SKM-1 treated with dmso at 0.1 percent for 144 hours (cell line): Measurements from ENCODE around the gene ZC3HAV1.
"Not testable (repeated sequence)": the region's sequence is repeated elsewhere in the genome, so short reads cannot be mapped to it uniquely, and the experiment has no call there.

ENCODE experiments used
- DNase-seq: peaks from one replicate; lab custom pipeline; 2025; ENCODE audit not compliant: unreplicated experiment; lab: John Stamatoyannopoulos, UW

The ZC3HAV1 gene

DNA sequence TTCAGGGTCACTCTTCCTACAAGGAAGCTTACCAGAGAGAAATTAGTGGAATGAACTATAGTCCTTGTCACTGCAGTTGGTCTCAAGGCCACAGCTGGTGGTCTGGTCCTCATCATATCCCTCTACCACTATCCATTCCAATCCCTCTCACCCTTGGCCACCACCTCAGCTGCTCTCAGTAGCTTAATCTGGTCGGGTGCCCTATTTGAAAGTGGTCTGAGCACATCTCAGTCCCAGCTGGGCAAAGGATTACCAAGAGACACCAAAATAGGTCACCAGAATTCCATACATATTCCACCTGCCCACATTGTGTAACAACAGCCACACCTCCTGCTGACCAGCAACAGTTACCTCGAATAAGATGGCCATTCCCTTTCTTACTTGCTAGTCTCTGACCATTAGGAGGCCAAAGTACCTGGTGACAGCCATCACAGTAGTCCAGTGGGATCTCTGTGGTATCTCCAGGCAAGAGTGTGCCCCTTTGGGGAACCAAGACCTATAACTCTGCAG lies 3.3 kb upstream of the ZC3HAV1 start:
- no peak for DNase-seq

DNA sequence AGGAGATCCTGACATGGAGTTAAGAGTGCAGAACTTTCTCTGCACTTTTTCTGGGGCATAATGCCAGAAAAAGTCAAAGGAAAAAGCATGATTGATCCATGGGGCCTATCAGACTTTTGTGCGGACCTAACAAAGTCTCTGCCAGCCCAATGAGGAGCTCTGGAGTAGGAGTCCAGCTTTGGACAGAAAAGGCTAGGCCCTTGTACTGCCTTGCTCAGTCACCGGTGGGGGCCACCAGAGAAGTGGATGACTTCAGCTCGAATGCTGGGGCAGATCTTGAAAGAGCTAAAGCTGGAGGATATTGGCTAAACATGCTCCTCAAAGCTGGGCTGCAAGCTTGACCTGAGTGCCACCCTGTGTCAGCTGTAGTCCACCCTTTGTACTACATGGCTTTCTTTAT lies 2.8 kb upstream of the ZC3HAV1 start:
- DNase-seq = no peak

DNA sequence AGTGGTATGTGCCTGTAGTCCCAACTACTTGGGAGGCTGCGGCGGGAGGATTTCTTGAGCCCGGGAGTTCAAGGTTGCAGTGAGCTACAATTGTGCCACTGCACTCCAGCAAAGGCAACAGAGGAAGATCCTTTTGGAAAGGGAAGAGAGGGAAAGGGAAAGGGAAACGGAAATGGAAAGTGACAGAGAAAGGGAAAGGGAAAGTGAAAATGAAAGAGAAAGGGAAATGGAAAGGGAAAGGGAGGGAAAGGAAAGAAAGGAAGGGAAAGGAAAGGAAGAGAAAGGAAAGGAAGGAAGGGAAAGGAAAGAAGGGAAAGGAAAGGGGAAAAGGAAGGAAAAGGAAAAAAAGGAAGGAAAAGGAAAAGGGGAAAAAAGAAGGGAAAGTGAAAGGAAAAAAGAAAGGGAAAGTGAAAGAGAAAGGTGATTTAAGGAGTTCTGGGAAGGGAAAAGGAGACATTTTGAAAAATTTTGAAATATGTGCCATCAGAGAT lies 2.3 kb upstream of the ZC3HAV1 start:
- DNase-seq = no peak

DNA sequence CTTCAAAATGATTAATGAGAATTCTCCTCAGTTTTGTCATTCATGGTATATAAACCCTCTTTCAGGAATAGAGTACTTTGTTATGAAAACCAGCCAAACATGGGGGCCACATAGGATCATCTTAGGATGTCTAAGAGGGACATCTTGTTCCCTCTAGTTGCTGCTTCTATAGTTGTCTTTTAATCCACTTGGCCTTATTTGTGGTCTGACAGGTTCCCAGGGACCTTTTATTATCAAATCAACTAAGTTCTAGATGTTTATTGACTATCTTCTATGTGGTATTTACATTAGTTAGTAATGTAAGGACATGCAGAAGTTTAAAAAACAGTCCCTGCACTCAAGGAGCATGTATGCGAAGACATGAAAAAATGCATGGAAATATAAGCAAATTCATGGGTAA lies 1.6 kb upstream of the ZC3HAV1 start:
- no peak for DNase-seq

DNA sequence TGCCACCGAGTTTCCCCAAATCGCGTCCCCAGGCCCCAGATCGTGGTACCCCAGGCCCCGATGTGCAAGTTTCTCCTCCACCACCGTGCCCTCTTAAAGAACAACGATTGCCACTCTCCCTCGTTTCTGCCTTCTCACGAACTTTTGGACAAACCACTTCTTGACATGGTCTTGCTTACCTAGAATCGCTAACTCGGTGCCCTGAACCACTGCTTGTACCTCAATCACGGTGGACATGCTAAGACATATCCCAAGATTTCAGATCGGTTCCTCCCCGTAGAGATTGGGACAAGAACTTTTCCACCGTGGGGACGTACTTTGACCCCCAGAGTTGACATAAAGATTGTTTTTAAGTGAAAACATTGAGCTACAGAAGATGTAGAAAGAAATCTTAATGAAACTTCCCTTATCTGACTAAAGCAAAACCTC lies 477 bp upstream of the ZC3HAV1 start:
- DNase-seq = no peak

DNA sequence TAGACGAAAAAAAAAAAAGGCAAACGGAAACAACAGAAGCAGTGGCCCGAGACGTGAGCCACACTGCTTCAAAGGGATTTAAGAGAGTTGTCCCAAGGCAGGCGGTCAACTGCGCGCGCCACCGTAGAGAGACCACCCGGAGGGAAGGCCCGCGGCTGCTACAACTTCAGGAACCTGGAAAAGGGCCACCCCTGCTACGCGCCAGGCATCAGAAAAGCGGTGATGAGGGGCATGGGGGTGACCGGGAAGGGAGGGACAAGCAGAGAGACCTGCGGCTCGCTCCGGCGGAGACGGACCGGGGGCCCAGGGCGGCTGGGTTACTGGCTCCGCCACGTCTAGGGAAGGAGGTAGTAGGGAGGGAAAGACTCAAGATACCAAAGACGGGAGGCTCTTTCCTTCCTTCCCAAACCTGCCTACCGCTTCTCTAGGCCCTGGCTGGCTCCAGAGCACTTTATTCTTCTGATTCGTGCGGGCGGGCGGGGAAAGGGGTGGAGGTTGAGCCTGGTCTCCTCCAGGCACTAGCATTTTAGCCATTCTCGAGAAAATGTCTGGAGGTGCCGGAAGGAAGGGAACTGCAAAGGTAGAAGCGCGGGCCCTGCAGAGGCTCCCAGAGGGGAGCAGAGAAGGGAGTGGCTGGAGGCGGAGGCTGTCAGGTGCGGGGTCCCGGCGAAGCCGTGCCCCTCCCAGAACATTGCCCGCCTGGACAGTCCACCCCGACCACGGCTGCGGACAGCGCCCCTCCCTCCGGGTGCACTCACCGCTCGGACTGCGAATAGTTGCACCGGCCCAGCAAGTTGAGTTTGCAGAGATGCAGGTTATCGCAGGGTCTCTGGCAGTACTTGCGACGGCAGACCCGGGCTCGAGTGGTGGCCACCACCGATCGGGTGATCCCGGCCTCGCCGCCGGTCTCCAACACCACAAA lies 993 bp downstream of the ZC3HAV1 start:
- DNase-seq = no peak

DNA sequence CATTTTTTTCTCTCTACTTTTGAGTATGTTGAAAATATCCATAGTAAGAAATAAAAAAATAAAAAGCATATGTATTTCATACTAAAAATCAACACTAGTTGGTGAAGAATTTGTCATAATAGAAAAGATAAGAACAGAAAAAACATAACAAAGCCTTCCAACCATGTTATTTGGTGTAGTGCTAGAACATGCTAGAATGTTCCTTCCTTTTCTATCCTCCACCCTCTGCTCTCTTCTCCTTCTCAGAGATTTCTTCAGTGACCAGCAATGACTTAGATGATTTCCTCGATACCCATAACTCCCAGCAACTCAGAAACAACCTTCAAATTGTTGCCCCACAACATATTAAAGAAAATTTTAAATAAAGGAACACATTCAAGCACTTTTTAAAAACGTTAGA lies 2.6 kb downstream of the ZC3HAV1 start:
- no peak for DNase-seq

DNA sequence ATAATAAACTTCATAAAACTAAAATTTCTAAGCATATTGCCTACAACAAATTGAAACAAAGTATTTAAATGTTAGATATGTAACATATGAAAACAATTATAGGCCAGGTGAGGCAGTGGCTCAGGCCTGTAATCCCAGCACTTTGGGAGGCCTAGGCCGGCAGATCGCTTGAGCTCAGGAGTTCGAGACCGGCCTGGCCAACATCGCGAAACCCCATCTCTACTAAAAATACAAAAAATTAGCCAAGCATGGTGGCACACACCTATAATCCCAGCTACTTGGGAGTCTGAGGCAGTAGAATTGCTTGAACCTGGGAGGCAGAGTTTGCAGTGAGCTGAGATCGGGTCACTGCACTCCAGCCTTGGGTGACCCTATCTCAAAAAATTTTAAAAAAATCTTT lies 3.3 kb downstream of the ZC3HAV1 start:
- not testable (repeated sequence) for DNase-seq

DNA sequence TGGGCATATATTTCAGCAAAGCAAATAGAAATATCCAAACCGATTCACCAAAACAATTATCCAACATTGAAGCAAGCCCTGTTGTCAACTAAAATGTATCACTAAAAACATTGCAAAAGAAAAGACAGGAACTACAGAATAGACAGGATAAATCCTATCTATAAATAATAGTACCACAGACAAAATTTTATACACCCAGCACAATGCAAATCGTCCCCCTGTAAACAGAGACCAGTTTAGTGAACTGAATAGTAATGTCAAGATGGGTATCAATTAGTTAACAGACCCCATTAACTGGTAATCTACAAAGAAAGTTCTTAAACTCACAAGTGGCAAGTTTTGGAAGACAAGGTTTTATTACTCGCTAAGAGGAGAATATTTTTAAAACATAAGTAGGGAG lies 4.0 kb downstream of the ZC3HAV1 start:
- DNase-seq = no peak

DNA sequence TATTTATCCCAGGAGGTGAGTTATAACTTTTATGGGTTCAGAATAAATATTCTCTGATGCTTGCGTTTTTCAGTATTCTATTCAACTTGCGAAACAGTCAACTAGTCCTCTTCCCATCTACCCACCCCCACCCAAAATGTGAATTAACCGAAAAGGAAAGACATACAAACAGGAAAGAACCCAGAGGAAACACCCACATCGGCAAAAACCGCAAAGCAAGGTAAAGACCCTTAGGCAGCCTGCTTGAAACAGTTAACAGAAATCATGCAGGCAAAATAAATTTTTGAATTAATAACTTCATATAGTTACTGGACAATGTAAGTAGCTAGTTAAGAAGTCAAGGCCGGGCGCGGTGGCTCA lies 5.4 kb downstream of the ZC3HAV1 start:
- no peak for DNase-seq

DNA sequence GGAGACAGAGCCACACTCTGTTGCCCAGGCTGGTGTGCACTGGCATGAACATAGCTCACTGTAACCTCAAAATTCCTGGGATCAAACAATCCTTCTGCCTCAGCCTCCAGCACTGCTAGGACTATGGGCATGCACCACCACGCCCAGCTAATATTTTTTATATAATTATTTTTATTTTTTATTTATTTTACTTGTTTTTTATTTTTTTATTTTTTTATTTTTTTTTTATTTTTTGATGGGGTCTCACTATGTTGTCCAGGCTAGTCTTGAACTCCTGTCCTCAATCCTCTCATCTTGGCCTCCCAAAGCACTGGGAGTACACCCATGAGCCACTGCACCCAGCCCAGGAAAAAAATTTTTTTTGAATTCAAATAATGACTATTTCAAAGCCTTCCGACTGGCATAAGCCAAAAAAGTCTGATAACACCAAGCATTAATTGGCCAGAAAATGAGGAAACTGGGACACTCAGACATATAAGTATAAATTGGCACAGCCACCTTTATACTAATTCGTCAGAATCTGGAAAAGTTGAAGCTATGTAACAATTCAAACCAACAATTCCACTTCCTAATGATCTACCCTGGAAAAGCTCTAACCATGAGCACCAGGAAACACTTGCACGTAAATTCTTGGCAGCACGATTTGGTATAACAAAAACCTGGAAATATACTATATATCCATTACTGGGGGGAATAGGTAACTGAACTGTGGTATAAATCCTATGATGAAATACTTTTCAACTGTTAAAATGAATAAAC lies 6.3 kb downstream of the ZC3HAV1 start:
- no peak for DNase-seq

DNA sequence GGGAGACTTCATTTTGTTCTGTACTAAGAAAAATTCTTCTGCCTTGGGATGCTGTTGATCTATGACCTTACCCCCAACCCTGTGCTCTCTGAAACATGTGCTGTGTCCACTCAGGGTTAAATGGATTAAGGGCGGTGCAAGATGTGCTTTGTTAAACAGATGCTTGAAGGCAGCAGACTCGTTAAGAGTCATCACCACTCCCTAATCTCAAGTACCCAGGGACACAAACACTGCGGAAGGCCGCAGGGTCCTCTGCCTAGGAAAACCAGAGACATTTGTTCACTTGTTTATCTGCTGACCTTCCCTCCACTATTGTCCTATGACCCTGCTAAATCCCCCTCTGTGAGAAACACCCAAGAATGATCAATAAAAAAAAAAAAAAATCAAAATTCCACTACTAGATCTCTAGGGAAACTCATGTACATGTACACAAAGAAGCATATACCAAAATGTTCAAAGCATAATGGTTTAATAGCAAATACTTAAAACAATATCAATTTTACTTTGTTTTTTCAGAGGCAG lies 7.8 kb downstream of the ZC3HAV1 start:
- DNase-seq = not testable (repeated sequence)

DNA sequence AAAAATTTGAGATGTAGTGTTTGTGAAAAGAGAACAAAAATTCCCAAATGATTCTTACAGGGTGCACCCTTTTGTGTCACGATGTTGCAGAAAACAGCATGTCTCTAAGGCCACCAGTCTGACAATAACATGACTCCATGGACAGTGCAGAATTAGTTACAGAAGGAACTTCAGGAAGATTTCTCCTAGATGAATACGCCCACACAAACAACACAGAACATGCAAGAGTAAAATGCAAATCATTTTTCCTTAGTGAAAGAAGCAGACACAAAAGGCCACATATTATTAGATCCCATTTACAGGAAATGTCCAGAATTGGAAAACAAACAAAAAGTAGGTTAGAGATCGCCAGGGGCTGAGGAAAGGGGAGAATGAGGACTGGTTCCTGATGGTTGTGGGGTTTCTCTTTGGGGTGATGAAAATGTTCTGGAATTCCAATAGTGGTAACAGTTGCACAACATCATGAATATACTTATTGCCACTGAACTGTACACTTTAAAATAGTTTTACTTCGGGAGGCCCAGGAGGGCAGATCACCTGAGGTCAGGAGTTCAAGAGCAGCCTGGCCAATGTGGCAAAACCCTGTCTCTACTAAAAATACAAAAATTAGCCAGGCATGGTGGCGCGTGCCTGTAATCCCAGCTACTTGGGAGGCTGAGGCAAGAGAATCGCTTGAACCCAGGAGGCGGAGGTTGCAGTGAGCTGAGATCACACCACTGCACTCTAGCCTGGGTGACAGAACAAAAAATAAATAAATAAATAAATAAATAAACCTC lies 10.2 kb downstream of the ZC3HAV1 start:
- DNase-seq = no peak

DNA sequence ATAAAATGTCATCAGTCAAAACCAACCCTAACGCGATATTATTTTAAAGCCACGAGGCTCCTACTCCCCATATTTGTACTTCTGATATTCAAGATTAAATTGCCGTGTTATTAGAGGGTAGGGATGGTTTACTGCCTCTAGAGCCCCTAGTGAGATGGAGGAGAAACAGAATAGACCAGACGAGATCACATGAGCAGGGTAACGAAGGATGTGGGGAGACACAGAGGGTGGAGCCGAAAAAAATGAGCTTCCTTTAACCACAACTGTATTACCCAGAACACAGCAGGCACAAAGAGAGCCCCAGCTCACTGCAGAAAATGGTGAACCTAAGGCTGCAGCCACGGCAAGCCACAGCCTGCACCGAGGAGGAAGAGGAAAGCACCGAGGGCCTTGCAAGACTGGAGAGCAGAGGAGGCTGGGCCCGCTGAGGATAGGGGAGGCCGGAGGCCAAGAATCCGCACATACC lies 14.3 kb downstream of the ZC3HAV1 start:
- peak; percentile 56 for DNase-seq

DNA sequence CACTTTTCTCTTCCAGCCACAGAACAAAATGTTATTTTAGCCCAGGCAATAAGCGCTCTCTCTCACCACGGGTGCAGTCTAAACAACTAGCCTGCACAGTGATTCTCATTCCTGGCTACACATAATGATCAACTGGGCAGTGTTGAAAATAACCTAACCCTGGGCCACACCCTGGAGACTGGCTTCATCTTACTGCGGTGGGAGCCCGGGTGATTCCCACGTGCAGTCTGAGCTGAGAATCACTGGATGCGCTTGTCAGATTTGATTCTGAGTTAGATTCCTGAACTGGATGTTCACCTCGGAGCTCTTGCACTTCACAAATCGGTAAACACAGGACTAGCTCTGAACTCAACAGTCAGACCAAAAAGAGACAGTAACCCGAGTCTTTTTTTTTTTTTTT lies 14.9 kb downstream of the ZC3HAV1 start:
- DNase-seq = no peak

DNA sequence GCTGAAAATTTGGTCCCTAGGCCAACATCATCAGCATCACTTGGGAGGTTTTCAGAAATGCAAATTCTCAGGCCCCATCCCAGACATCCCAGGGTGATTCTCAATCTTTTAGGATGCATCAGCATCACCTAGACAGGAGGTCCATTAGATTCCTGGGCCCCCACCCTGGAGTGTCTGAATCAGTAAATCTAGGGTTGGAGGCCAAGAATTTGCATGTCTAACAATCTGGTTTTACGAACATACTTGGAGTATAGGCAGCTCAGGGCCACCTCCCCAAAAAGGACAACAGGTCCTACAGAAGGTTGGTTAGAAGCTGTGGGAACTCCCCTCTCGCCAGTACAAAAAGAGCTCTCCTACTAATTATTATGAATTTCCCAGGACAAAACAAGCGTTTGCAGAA lies 15.5 kb downstream of the ZC3HAV1 start:
- DNase-seq = no peak

DNA sequence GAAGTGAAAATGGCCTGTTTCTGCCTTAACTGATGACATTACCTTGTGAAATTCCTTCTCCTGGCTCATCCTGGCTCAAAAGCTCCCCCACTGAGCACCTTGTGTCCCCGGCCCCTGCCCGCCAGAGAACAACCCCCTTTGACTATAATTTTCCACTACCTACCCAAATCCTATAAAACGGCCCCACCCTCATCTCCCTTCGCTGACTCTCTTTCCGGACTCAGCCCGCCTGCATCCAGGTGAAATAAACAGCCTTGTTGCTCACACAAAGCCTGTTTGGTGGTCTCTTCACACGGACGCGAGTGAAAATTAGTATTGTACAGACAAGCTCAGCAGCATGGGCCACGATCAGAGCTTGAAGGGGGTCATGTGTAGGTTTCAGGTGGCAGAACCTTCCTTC lies 16.0 kb downstream of the ZC3HAV1 start:
- DNase-seq = not testable (repeated sequence)

DNA sequence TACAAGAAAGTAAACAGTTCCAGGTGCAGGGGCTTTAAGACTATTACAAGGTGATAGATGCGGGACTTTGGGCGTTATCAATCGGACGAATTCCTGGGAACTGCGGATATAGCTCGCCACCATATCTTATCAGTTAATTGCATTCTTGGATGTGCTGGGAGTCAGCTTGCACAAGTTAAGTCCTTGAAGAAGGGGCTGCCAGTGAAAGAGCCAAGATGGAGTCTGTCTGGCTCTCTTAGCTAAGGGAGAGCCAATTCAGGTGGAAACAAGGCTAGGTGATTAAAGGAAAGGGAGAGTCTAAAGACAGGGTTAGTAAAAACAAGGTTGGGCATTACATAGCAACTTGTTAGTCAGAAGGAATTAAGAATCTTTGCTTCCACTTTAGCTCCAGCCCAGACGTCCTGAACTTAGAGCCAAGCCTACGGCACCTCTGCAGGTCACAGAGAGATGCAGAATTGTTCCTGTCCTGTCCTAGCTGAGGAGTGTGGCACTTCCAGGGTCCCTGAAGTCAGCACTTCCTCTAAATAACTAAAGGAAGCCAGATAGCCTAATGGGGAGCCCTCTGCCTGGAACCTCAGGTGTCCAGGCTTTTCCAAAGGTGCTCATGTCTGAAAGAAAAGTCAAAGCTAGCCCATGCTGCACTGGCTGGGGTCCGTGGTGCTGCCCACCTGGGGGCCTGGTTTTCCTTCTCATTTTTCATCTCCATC lies 17.3 kb downstream of the ZC3HAV1 start:
- DNase-seq = no peak

DNA sequence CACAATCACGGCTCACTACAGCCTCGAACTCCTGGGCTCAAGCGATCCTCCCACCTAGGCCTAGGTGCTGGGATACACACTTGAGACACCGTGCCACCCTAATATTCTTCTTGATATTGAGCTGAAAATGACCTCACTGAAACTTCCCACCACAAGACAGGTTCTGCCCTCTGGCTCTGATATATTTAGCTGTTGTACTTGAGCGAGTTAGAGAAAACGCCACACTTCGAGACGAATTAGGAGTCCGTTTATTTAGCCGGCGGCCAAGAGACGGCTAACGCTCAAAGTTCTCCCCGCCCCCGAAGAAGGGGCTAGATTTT lies 17.9 kb downstream of the ZC3HAV1 start:
- DNase-seq = no peak

DNA sequence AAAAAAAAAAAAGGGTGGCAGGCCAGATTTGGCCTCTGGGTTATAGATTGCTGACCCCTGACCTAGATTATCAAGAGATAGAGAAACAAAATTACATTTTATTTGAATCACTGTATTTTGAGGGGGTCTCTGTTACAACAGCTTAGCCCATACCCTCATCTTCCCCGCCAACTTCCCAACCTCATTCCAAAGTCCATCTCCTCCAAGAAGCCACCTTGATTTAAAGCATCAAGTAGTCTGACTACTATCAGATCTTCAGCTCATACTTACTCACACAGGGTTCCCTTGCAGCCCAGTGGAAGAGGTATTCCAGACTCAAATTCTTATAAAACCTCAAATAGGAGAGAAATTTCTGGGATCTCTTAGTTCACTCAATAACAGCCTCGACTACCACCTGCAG lies 20.4 kb downstream of the ZC3HAV1 start:
- no peak for DNase-seq
